HCT116 (cell line): Measurements from ENCODE around the gene CKMT2. TPM values are rescaled to one million over a fixed set of nuclear protein-coding genes. Genes with fewer than 3 reads are reported as not detected.

Source experiments
- ATAC-seq: fragments of 200-7000 bp; cut with Tn5 transposase; 2 replicates; pipeline ENCODE4 v1.9.1; 2020; ENCODE audit warnings: mild to moderate bottlenecking, moderate library complexity
- BruUV-seq: library from RNA; stranded (reverse); fragments of 400-500 nt; replicated peaks from 2 replicates; lab custom pipeline; 2021; lab: Mats Ljungman, UMichigan
- CTCF ChIA-PET: fragments of 300-600 bp; sonication (Branson Sonifier 250); formaldehyde crosslinking; loops from one replicate; lab custom pipeline; 2021; ENCODE audit warnings: antibody characterized with exemption; lab: Charles Lee
- POLR2A ChIA-PET: fragments of 300-600, 350-600 bp; sonication (Branson Sonifier 250); formaldehyde crosslinking; loops from one replicate; lab custom pipeline; 2021; ENCODE audit warnings: antibody characterized with exemption; lab: Charles Lee
- RAD21 ChIA-PET, 2 experiments: fragments of 300-600 bp; sonication (Branson Sonifier 250); formaldehyde crosslinking; loops; one replicate each; lab custom pipeline; 2023; ENCODE audit warnings: low total read pairs in 2 of 2; ENCODE audit not compliant: uncharacterized antibody in 2 of 2, unreplicated experiment in 2 of 2, low non-redundant PET in 1 of 2; lab: Charles Lee
- DNase-seq: peaks from one replicate; pipeline ENCODE4 v3.0.0-alpha.2; 2010; ENCODE audit warnings: low read depth, low spot score
- H2AFZ ChIP-seq: fragments of 200-600 bp; shearing (Covaris generic), sonication (generic); 2 replicates; pipeline ENCODE4 v1.6.1; 2017; ENCODE audit warnings: low read depth, mixed run types, mixed read lengths, antibody characterized with exemption, low read length; ENCODE audit not compliant: poor library complexity, severe bottlenecking
- H3K27ac ChIP-seq: 2 replicates; pipeline ENCODE4 v1.5.1; 2012; ENCODE audit warnings: low read depth, low read length
- H3K27me3 ChIP-seq: fragments of 200-600 bp; sonication (generic); 2 replicates; pipeline ENCODE4 v1.6.1; 2016; ENCODE audit warnings: mixed run types, low read length, mixed read lengths; ENCODE audit not compliant: insufficient read depth
- H3K36me3 ChIP-seq, 2 experiments: fragments of 200-500 bp in 1 of 2; fragments of 200-600 bp in 1 of 2; sonication (Bioruptor generic) in 1 of 2; sonication (generic) in 1 of 2; 2 replicates each; pipeline versions ENCODE4 v1.5.1 to v1.6.1; 2014 to 2016; ENCODE audit warnings: low read length in 2 of 2, inconsistent platforms in 1 of 2, mixed read lengths in 1 of 2, mixed run types in 1 of 2; ENCODE audit not compliant: insufficient read depth in 2 of 2, control insufficient read depth in 1 of 2
- H3K4me1 ChIP-seq, 2 experiments: fragments of 200-600 bp in 1 of 2; sonication (generic) in 1 of 2; 2 replicates each; pipeline versions ENCODE4 v1.5.1 to v1.6.1; 2012 to 2017; ENCODE audit warnings: low read length in 2 of 2, inconsistent platforms in 1 of 2, mild to moderate bottlenecking in 1 of 2, mixed read lengths in 1 of 2, mixed run types in 1 of 2, moderate library complexity in 1 of 2; ENCODE audit not compliant: insufficient read depth in 2 of 2, control insufficient read depth in 1 of 2
- H3K4me2 ChIP-seq: fragments of 200-600 bp; sonication (generic); 2 replicates; pipeline ENCODE4 v1.6.1; 2017; ENCODE audit warnings: mixed run types, low read length, mixed read lengths
- H3K4me3 ChIP-seq, 2 experiments: fragments of 200-600 bp in 1 of 2; sonication (generic) in 1 of 2; replicated peaks in 1 of 2; 2 replicates each; pipeline ENCODE4 v1.5.1; 2011 to 2016; ENCODE audit warnings: low read length in 2 of 2, control low read depth in 1 of 2, low read depth in 1 of 2, mild to moderate bottlenecking in 1 of 2, mixed read lengths in 1 of 2, mixed run types in 1 of 2
- H3K79me2 ChIP-seq: fragments of 200-600 bp; sonication (generic); 2 replicates; pipeline ENCODE4 v1.6.1; 2017; ENCODE audit warnings: mild to moderate bottlenecking, mixed run types, low read length, moderate library complexity, mixed read lengths; ENCODE audit not compliant: insufficient read depth
- H3K9ac ChIP-seq: fragments of 200-600 bp; sonication (generic); 2 replicates; pipeline ENCODE4 v1.6.1; 2016; ENCODE audit warnings: low read length, mixed read lengths
- H3K9me2 ChIP-seq: fragments of 200-600 bp; sonication (generic), shearing (Covaris generic); 2 replicates; pipeline ENCODE4 v1.6.1; 2017; ENCODE audit warnings: mixed run types, mild to moderate bottlenecking, moderate library complexity; ENCODE audit not compliant: insufficient read depth
- H3K9me3 ChIP-seq, 2 experiments: fragments of 200-500 bp in 1 of 2; fragments of 200-600 bp in 1 of 2; sonication (Bioruptor generic) in 1 of 2; sonication (generic) in 1 of 2; 2 replicates each; pipeline ENCODE4 v1.6.1; 2014 to 2017; ENCODE audit warnings: low read length in 2 of 2, mixed read lengths in 2 of 2, inconsistent platforms in 1 of 2, low read depth in 1 of 2, mild to moderate bottlenecking in 1 of 2, mixed run types in 1 of 2, moderate library complexity in 1 of 2; ENCODE audit not compliant: control insufficient read depth in 1 of 2, insufficient read depth in 1 of 2
- H4K20me1 ChIP-seq: fragments of 200-600 bp; sonication (generic), shearing (Covaris generic); 2 replicates; pipeline ENCODE4 v1.6.1; 2017; ENCODE audit warnings: mixed run types, mild to moderate bottlenecking, moderate library complexity; ENCODE audit not compliant: insufficient read depth
- ATF3 ChIP-seq: IDR thresholded peaks from 2 replicates; pipeline ENCODE4 v1.6.1; 2012
- EGR1 ChIP-seq: IDR thresholded peaks from 2 replicates; pipeline ENCODE4 v1.6.1; 2012; ENCODE audit warnings: low read depth
- ELF1 ChIP-seq: IDR thresholded peaks from 2 replicates; pipeline ENCODE4 v1.6.1; 2012; ENCODE audit warnings: low read depth, borderline replicate concordance
- EZH2phosphoT487 ChIP-seq: fragments of 200-600 bp; IDR thresholded peaks from 2 replicates; pipeline ENCODE4 v1.6.1; 2018; ENCODE audit warnings: antibody characterized with exemption, borderline replicate concordance
- FOSL1 ChIP-seq: IDR thresholded peaks from 2 replicates; pipeline ENCODE4 v1.6.1; 2012; ENCODE audit warnings: low read depth
- JUND ChIP-seq: IDR thresholded peaks from 2 replicates; pipeline ENCODE4 v1.6.1; 2012
- MAX ChIP-seq: IDR thresholded peaks from 2 replicates; pipeline ENCODE4 v1.6.1; 2012
- POLR2A ChIP-seq: IDR thresholded peaks from 2 replicates; pipeline ENCODE4 v1.7.0; 2011; ENCODE audit warnings: borderline replicate concordance; ENCODE audit not compliant: insufficient read depth, insufficient read length; ENCODE audit errors: extremely low read depth
- POLR2AphosphoS5 ChIP-seq: IDR thresholded peaks from 2 replicates; pipeline ENCODE4 v1.6.1; 2011; ENCODE audit warnings: mild to moderate bottlenecking, low read depth, low read length, moderate library complexity
- REST ChIP-seq: IDR thresholded peaks from 2 replicates; pipeline ENCODE4 v1.6.1; 2012; ENCODE audit warnings: low read depth
- SIN3A ChIP-seq: IDR thresholded peaks from 2 replicates; pipeline ENCODE4 v1.6.1; 2012; ENCODE audit warnings: low read depth
- SRF ChIP-seq: IDR thresholded peaks from 2 replicates; pipeline ENCODE4 v1.6.1; 2012; ENCODE audit warnings: low read depth
- TCF7L2 ChIP-seq: IDR thresholded peaks from 2 replicates; pipeline ENCODE4 v1.7.0; 2011; ENCODE audit warnings: borderline replicate concordance, inconsistent platforms; ENCODE audit not compliant: insufficient read depth, insufficient read length; ENCODE audit errors: extremely low read depth
- ZBTB33 ChIP-seq: IDR thresholded peaks from 2 replicates; pipeline ENCODE4 v1.6.1; 2011; ENCODE audit warnings: mild to moderate bottlenecking, low read length, moderate library complexity; ENCODE audit not compliant: insufficient replicate concordance; ENCODE audit errors: extremely low read depth
- ZFX ChIP-seq: fragments of 450-650 bp; IDR thresholded peaks from 2 replicates; pipeline ENCODE4 v1.6.1; 2017
- ZNF274 ChIP-seq: fragments of 200-500 bp; sonication (Bioruptor generic); IDR thresholded peaks from 2 replicates; pipeline ENCODE4 v1.6.1; 2014; ENCODE audit warnings: mild to moderate bottlenecking, low read depth, low read length, inconsistent platforms
- intact Hi-C: fragments of 100-400 bp; cut with micrococcal nuclease; formaldehyde crosslinking; loops from 2 replicates; pipeline ENCODE4 v1.10.0; 2022
- total RNA-seq: library from RNA; stranded (reverse); gene quantifications from one replicate; pipeline ENCODE4 v1.2.1, GENCODE V29; 2021; ENCODE audit not compliant: unreplicated experiment

Gene CKMT2
- total RNA-seq, 1 experiment from 2014 or later: not detected

GRCh38 chr5:81315336-81315735 is 82.2 kb downstream of the CKMT2 start:
- Histone ChIP-seq H4K20me1 (no peaks in the 10 kb centered on the region), H3K4me3 (no peak overlapping the region), H3K79me2 (no peaks in the 10 kb centered on the region), H3K4me1 (no peaks in the 10 kb centered on the region), H3K9me2 (no peaks in the 10 kb centered on the region), H3K36me3 (peaks cover 9 to 18% of the 10 kb centered on the region in 2 experiments; a peak in 3 of 4 replicates), H3K27ac (no peak overlapping the region), H2AFZ (no peak overlapping the region), H3K9ac (no peak overlapping the region), H3K4me2 (no peak overlapping the region), H3K9me3 (no peaks in the 10 kb centered on the region), H3K27me3 (no peaks in the 10 kb centered on the region)
- ChIA-PET CTCF (interaction anchor here (0.8 kb wide), 1 partner anchor 16 kb away, joined by 3 read pairs; no protein-coding TSS in a partner anchor), RAD21 (no interaction called here), POLR2A (interaction anchor here (1.0 kb wide), 1 partner anchor 12 kb away, joined by 5 read pairs; no protein-coding TSS in a partner anchor)
- ATAC-seq (no peak), DNase-seq (no peak)
- TF ChIP-seq SRF (no peak), ZNF274 (no peak), FOSL1 (no peak), POLR2AphosphoS5 (no peak), ATF3 (no peak), ZFX (no peak), ZBTB33 (no peak), ELF1 (no peak), REST (no peak), POLR2A (no peak), TCF7L2 (no peak), MAX (no peak), SIN3A (no peak), JUND (no peak), EGR1 (no peak), EZH2phosphoT487 (no peak)
- no TSS peak for BruUV-seq
- intact Hi-C loops: no loop called here
